ENCODE measurements around the gene SHTN1. TPM values are rescaled to one million over a fixed set of nuclear protein-coding genes. Genes with fewer than 3 reads are reported as not detected.

Gene SHTN1
- total RNA-seq, 6 experiments from 2014 or later = 28.5 to 42.9 (median 31.7) TPM

DNA sequence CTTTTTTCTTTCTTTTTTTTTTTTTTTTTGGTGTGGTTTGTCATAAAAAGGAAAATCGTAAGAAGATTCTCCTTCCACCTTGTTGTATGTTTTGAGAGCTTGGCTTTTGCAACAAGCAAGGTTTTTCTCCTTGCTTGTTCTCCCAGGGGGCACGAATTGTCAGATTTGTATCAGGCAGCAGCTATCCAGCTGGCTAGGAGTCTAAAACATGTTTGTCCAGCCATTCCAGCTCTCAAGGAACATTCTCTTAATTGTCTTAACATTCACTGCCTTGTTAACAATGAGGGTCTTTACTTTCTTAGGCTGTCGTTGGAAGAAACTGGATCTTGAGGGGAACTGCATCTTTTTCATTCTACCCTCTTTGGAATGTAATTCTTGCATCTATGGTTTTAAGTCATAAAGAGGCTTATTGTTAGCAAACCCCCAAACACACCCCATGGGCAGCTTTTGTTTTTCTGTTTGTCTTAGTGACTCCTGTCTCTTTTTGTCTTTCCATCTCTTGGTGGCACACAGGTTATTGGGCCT lies 14.6 kb downstream of the SHTN1 start:
- Histone ChIP-seq H3K4me1 (peaks cover 0 to 23% (median 0%) of the 10 kb centered on the region in 4 donors), H3K4me3 (no peak overlapping the region), H3K27ac (no peak overlapping the region), H3K27me3 (no peaks in the 10 kb centered on the region), H3K36me3 (no peaks in the 10 kb centered on the region), H3K9me3 (no peaks in the 10 kb centered on the region)
- ATAC-seq (no peak), DNase-seq (no peak)
- 80% methylated on average over 3 of the region's 3 CpGs for WGBS (ENCODE audit: insufficient coverage, low coverage, low lambda C conversion rate, missing lambda C conversion rate)
- intact Hi-C loops (cut with DNase I) = no loop called here
- no peak for TF ChIP-seq POLR2A (IDR thresholded peaks at IDR 0.05)
- TF ChIP-seq, protein P1, sequence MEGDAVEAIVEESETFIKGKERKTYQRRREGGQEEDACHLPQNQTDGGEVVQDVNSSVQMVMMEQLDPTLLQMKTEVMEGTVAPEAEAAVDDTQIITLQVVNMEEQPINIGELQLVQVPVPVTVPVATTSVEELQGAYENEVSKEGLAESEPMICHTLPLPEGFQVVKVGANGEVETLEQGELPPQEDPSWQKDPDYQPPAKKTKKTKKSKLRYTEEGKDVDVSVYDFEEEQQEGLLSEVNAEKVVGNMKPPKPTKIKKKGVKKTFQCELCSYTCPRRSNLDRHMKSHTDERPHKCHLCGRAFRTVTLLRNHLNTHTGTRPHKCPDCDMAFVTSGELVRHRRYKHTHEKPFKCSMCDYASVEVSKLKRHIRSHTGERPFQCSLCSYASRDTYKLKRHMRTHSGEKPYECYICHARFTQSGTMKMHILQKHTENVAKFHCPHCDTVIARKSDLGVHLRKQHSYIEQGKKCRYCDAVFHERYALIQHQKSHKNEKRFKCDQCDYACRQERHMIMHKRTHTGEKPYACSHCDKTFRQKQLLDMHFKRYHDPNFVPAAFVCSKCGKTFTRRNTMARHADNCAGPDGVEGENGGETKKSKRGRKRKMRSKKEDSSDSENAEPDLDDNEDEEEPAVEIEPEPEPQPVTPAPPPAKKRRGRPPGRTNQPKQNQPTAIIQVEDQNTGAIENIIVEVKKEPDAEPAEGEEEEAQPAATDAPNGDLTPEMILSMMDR (IDR thresholded peaks at IDR 0.05) = no peak

DNA sequence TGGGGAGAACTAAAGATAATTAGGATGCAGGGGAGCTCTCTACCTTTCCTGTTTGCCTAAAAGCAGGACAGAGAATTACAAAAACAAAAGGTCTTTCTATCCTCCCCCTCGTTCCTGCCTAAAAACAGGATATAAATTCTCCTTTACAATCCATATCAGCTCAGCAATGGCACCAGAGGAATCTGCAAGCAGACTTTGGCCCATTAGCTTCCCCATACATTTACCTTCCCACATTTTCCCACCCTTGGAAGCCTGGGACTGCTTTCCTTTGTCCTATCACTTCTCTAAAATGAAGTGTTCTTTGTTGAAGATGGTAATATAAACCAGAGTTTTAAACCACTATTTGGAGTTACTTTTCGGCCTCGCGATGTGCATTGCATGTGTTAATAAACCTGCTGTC lies 15.5 kb downstream of the SHTN1 start:
- DNase-seq (no peak), ATAC-seq (no peak)
- TF ChIP-seq, protein P1 (IDR thresholded peaks at IDR 0.05) = no peak
- no peak for TF ChIP-seq POLR2A (IDR thresholded peaks at IDR 0.05)
- Histone ChIP-seq H3K9me3 (no peaks in the 10 kb centered on the region), H3K27me3 (no peaks in the 10 kb centered on the region), H3K4me3 (no peak overlapping the region), H3K27ac (no peak overlapping the region), H3K36me3 (no peaks in the 10 kb centered on the region), H3K4me1 (peaks cover 0 to 18% (median 0%) of the 10 kb centered on the region in 4 donors)
- 83% methylated on average over 4 of the region's 4 CpGs for WGBS (ENCODE audit: insufficient coverage, low coverage, low lambda C conversion rate, missing lambda C conversion rate)
- intact Hi-C loops (cut with DNase I) = no loop called here

DNA sequence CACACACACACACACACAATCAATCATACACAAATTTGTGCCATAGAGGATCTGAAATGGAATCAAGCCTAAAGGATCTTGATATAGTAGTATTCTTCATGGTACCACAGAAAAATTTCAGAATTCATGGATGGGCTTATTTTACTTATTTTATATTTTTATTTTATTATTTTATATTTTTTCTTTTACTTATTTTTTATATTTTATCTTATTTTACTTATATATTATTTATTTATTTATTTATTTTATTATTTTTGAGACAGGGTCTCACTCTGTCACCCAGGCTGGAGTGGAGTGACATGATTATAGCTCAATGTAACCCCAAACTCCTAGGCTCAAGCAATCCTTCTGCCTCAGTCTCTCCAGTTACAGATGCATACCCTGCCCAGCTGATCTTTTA lies 16.7 kb downstream of the SHTN1 start:
- H3K36me3 ChIP-seq = no peaks in the 10 kb centered on the region
- ATAC-seq = no peak
- intact Hi-C loops (cut with DNase I) = no loop called here

DNA sequence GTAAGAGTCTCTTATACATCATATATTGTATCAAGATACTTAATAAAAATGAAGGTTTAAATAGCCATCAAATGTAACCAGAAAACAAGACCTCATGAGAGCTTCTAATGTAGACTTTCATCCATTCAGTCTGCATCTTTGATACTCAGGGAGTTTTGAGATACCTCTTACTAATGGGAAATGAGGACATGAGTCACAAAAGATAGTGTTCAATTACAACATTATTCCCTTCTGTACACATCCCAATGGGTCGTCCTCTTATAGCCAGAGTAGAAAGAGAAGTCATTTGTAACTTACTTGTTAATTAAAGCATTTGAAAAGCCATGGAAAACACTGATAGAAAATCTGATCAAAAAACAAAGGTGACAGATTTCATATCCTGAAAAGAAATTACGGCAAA lies 19.4 kb downstream of the SHTN1 start:
- H3K4me1 ChIP-seq = peaks cover 0 to 4% (median 0%) of the 10 kb centered on the region in 4 donors
- intact Hi-C loops (cut with DNase I) = no loop called here
- H3K9me3 ChIP-seq = no peaks in the 10 kb centered on the region
- TF ChIP-seq, protein P1 (IDR thresholded peaks at IDR 0.05) = no peak
- TF ChIP-seq POLR2A (IDR thresholded peaks at IDR 0.05) = no peak
- no peak overlapping the region for H3K4me3 ChIP-seq
- no peaks in the 10 kb centered on the region for H3K36me3 ChIP-seq
- DNase-seq (no peak), ATAC-seq (peak in 1 of 4 donors; percentile 47)
- H3K27ac ChIP-seq = no peak overlapping the region
- no peaks in the 10 kb centered on the region for H3K27me3 ChIP-seq
- 82% methylated on average over 2 of the region's 2 CpGs for WGBS (ENCODE audit: insufficient coverage, low coverage, low lambda C conversion rate, missing lambda C conversion rate)

More for the DNA sequence above, 16.7 kb downstream of the SHTN1 start:
- no peaks in the 10 kb centered on the region for H3K27me3 ChIP-seq
- TF ChIP-seq, protein P1 (IDR thresholded peaks at IDR 0.05) = no peak
- TF ChIP-seq POLR2A (IDR thresholded peaks at IDR 0.05) = no peak
- DNase-seq = no peak
- H3K4me3 ChIP-seq = no peak overlapping the region
- no peak overlapping the region for H3K27ac ChIP-seq
- no peaks in the 10 kb centered on the region for H3K9me3 ChIP-seq
- H3K4me1 ChIP-seq = peaks cover 0 to 6% (median 0%) of the 10 kb centered on the region in 4 donors

Data from right lobe of liver (tissue), 6 donors.